HG03095 (cell line): Measurements from ENCODE around the gene KRT85.
A peak's percentile ranks its signal among the peaks of the same experiment; 100 is the strongest.
"Not testable (repeated sequence)": the region's sequence is repeated elsewhere in the genome, so short reads cannot be mapped to it uniquely, and the experiment has no call there.

ENCODE experiments used
- ATAC-seq: cut with Tn5 transposase; IDR thresholded peaks from one replicate; pipeline ENCODE4 v1.9.1; 2021; ENCODE audit warnings: moderate library complexity; ENCODE audit not compliant: unreplicated experiment

Gene KRT85

GRCh38 chr12:52327830-52328500, 39.3 kb downstream of the KRT85 start:
- no peak for ATAC-seq

GRCh38 chr12:52327052-52327829, 40.0 kb downstream of the KRT85 start:
- ATAC-seq, result peak; percentile 93

- ATAC-seq, result no peak
Measured at GRCh38 chr12:52324153-52324444, 43.2 kb downstream of the KRT85 start.

- no peak for ATAC-seq
Measured at GRCh38 chr12:52323416-52324152, 43.7 kb downstream of the KRT85 start.

- no peak for ATAC-seq
Measured at GRCh38 chr12:52323001-52323400, 44.3 kb downstream of the KRT85 start.

- no peak for ATAC-seq
Measured at GRCh38 chr12:52322069-52322468, 45.2 kb downstream of the KRT85 start.

GRCh38 chr12:52321418-52321817, 45.9 kb downstream of the KRT85 start:
- no peak for ATAC-seq

GRCh38 chr12:52320784-52321400, 46.4 kb downstream of the KRT85 start, which contains the start of gene KRT83:
TSS of gene KRT83 (minus strand) at chr12:52321398. CDS start at chr12:52321335, 63 bp downstream.
- ATAC-seq, result no peak

GRCh38 chr12:52319097-52319496, 48.2 kb downstream of the KRT85 start:
- ATAC-seq, result no peak

- no peak for ATAC-seq
Measured at GRCh38 chr12:52318241-52318990, 48.9 kb downstream of the KRT85 start.

GRCh38 chr12:52317468-52318052, 49.7 kb downstream of the KRT85 start:
- ATAC-seq, result no peak

GRCh38 chr12:52316701-52317100, 50.6 kb downstream of the KRT85 start:
- ATAC-seq, result no peak

GRCh38 chr12:52316290-52316689, 51.0 kb downstream of the KRT85 start:
- ATAC-seq, result no peak

- ATAC-seq, result not testable (repeated sequence)
Measured at GRCh38 chr12:52315721-52316120, 51.6 kb downstream of the KRT85 start.

GRCh38 chr12:52314511-52314910, 52.8 kb downstream of the KRT85 start:
- no peak for ATAC-seq

- no peak for ATAC-seq
Measured at GRCh38 chr12:52313926-52314325, 53.4 kb downstream of the KRT85 start.

GRCh38 chr12:52313461-52313860, 53.8 kb downstream of the KRT85 start:
- no peak for ATAC-seq

- ATAC-seq, result no peak
Measured at GRCh38 chr12:52312086-52312485, 55.2 kb downstream of the KRT85 start.

GRCh38 chr12:52311285-52311648, 56.0 kb downstream of the KRT85 start:
- no peak for ATAC-seq

- ATAC-seq, result no peak
Measured at GRCh38 chr12:52310622-52311284, 56.5 kb downstream of the KRT85 start.
